Measurements from ENCODE around the gene SULT2B1. TPM values are rescaled to one million over a fixed set of nuclear protein-coding genes. Genes with fewer than 3 reads are reported as not detected.

Gene SULT2B1
- polyA plus RNA-seq: 100 to 1,000 TPM; 295 to 320 TPM

DNA sequence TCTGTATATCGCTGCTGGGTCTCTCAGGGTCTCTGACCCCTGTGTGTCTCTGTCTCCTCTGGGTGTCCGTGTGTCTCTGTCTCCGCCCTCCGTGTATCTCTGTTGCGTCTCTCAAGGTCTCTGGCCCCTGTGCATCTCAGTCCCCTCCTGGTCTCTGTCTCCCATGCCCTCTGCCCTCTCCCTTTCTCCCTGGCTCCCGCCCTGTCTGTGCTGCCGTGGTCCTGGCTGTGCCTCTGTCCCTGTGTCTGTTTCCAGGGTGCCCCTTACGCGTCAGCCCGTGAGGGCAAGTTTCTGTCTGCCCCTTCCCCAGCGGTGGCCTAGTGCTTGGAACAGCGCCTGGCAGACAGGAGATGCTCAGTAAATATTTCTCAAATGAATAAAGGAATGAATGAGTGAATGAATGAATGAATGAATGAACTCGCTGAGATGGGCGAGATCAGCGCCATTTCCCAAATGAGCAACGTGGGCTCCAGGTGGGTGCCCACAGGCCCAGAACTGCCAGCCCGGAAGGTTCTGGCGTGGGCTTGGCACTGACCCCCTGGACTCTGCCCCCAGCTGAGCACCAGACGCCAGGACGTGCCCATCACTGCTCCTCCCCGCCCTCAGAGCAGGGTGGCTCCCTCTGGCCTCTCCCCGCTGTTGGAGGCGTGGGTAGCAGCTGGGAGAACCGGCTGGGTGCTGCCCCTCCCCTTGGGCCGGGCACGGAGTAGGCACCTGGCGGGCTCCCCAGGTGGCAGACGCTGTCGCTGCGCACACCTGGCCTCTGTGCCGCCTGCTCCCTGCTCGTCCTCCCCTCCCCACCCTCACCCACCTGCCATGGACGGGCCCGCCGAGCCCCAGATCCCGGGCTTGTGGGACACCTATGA, at the start of gene SULT2B1:
Gene SULT2B1 (plus strand): TSS at position 736 of the 866 bp plus-strand sequence. CDS start 81 bp downstream, at position 817.
- WGBS, 2 donors: 49% methylated on average over 34 to 36 of the region's 36 CpGs
- peak within 1 kb of the TSS; percentile 50 to 87 for H3K27ac ChIP-seq (ENCODE audit: low read depth in 2 of 2, low read length in 1 of 2)

DNA sequence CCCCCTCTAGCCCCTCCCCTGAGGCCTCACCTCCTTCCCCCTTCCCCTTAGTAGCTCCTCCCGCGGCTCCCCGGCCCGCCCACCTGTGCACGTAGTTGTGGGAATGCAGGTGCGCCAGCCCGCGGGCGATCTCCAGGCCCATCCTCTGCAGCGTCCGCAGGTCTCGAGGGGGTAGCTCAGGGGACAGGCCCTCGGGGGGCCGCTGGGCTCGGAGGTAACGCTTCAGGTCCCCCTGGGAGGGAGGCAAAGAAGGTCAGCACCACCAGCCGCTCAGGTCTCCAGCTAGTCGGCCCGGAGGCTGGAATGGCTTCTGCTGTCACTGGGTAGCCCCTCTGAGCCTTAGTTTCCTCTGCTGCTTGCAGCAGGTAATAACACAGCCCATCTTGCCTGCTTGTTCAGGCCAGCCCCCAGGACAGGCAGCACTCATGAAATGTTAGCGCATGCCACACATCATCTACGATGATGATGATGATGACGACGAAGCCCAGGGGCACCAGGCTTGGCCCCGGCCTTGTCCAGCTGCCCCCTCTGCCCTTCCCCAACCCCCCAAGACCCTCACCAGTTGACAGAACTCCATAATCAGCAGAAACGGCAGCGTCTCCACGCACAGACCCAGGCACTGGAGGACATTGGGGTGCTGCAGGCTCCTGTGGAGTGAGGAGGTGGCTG, 49.5 kb upstream of the SULT2B1 start:
- peak overlapping the region in 1 of 2 donors; percentile 37 for H3K4me3 ChIP-seq (ENCODE audit: low read depth in 1 of 2, low read length in 2 of 2)
- H3K9me3 ChIP-seq (ENCODE audit: control insufficient read depth in 2 of 2, insufficient read depth in 1 of 2, low read depth in 1 of 2, low read length in 1 of 2): no peaks in the 10 kb centered on the region
- peaks cover 0 to 5% of the 10 kb centered on the region in 2 donors for H3K27me3 ChIP-seq (ENCODE audit: control insufficient read depth in 1 of 2, insufficient read depth in 2 of 2, low read length in 2 of 2)
- peaks cover 3 to 9% of the 10 kb centered on the region in 2 donors for H3K4me1 ChIP-seq (ENCODE audit: control insufficient read depth in 2 of 2, insufficient read depth in 2 of 2, low read length in 1 of 2)
- WGBS, 2 donors: 26 to 29% methylated on average over 25 to 27 of the region's 27 CpGs
- peak overlapping the region in 1 of 2 donors; percentile 67 for H3K27ac ChIP-seq (ENCODE audit: low read depth in 2 of 2, low read length in 1 of 2)
- no peaks in the 10 kb centered on the region for H3K36me3 ChIP-seq (ENCODE audit: control insufficient read depth in 2 of 2, insufficient read depth in 2 of 2, low read length in 1 of 2)

More for the DNA sequence above, at the start of gene SULT2B1:
- Histone ChIP-seq H3K4me1 (ENCODE audit: control insufficient read depth in 2 of 2, insufficient read depth in 2 of 2, low read length in 1 of 2) (peaks cover 2 to 6% of the 10 kb centered on the region in 2 donors), H3K36me3 (ENCODE audit: control insufficient read depth in 2 of 2, insufficient read depth in 2 of 2, low read length in 1 of 2) (no peaks in the 10 kb centered on the region), H3K27me3 (ENCODE audit: control insufficient read depth in 1 of 2, insufficient read depth in 2 of 2, low read length in 2 of 2) (no peaks in the 10 kb centered on the region), H3K4me3 (ENCODE audit: low read depth in 1 of 2, low read length in 2 of 2) (peak within 1 kb of the TSS; percentile 59 to 71), H3K9me3 (ENCODE audit: control insufficient read depth in 2 of 2, insufficient read depth in 1 of 2, low read depth in 1 of 2, low read length in 1 of 2) (no peaks in the 10 kb centered on the region)

DNA sequence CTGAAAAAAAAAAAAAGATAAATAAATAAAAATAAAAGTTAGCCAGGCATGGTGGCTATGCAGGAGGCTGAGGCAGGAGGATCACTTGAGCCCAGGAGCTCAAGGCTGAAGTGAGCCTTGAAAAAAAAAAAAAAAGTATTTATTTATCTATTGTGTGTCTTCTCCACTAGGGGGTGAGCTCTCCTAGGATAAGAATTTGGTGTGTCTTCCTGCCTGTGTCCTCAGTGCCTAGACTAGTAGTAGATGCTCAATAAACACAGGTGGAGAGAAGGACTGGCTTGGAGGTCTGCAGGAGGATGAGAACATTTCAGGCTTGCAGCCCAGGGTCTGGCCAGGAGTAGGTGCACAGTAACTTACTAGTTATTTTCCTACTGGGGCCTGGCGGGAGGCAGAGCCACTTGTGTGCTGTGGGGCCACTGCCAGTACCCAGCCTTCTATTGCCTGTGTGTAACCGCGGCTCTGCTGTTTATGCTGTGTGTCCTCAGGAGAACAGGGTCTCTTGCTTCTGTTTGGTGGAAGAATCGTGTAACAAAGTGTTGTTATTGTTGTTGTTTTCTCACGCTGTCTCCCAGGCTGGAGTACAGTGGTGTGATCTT, 45.7 kb upstream of the SULT2B1 start:
- Histone ChIP-seq H3K9me3 (ENCODE audit: control insufficient read depth in 2 of 2, insufficient read depth in 1 of 2, low read depth in 1 of 2, low read length in 1 of 2) (no peaks in the 10 kb centered on the region), H3K27me3 (ENCODE audit: control insufficient read depth in 1 of 2, insufficient read depth in 2 of 2, low read length in 2 of 2) (peaks cover 0 to 3% of the 10 kb centered on the region in 2 donors), H3K4me3 (ENCODE audit: low read depth in 1 of 2, low read length in 2 of 2) (no peak overlapping the region), H3K4me1 (ENCODE audit: control insufficient read depth in 2 of 2, insufficient read depth in 2 of 2, low read length in 1 of 2) (peaks cover 0 to 7% of the 10 kb centered on the region in 2 donors), H3K36me3 (ENCODE audit: control insufficient read depth in 2 of 2, insufficient read depth in 2 of 2, low read length in 1 of 2) (no peaks in the 10 kb centered on the region), H3K27ac (ENCODE audit: low read depth in 2 of 2, low read length in 1 of 2) (no peak overlapping the region)
- WGBS, 2 donors: 86 to 89% methylated on average over 5 of the region's 5 CpGs

DNA sequence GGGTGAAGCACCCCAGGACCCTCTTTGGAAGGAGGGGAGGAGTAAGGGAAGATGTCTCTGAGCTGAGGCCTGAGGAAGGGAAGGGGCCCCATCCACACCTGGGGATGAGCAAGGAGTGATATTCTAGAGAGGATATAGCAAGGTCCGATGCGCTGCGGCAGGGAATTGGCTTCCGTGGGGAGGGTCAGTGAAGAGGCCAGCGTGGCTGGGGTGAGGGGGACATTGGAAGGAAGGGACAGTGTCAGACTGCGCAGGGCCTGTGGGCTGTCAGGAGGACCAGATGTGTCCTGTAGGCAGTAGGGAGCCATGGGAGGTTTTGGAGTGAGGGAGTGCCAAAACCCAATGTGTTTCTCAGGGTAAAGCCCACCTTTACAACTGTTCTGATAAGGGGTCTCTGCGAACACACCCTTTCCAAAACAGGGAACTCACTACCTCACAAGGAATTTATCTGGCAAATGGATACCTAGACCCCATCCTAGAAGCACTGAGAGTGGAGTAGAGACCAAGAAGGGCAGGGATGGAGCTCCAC, 44.0 kb upstream of the SULT2B1 start:
- H3K4me3 ChIP-seq (ENCODE audit: low read depth in 1 of 2, low read length in 2 of 2): no peak overlapping the region
- no peaks in the 10 kb centered on the region for H3K36me3 ChIP-seq (ENCODE audit: control insufficient read depth in 2 of 2, insufficient read depth in 2 of 2, low read length in 1 of 2)
- 92 to 93% methylated on average over 7 of the region's 7 CpGs for WGBS, 2 donors
- H3K27ac ChIP-seq (ENCODE audit: low read depth in 2 of 2, low read length in 1 of 2): no peak overlapping the region
- peaks cover 0 to 6% of the 10 kb centered on the region in 2 donors for H3K27me3 ChIP-seq (ENCODE audit: control insufficient read depth in 1 of 2, insufficient read depth in 2 of 2, low read length in 2 of 2)
- H3K9me3 ChIP-seq (ENCODE audit: control insufficient read depth in 2 of 2, insufficient read depth in 1 of 2, low read depth in 1 of 2, low read length in 1 of 2): no peaks in the 10 kb centered on the region
- H3K4me1 ChIP-seq (ENCODE audit: control insufficient read depth in 2 of 2, insufficient read depth in 2 of 2, low read length in 1 of 2): peaks cover 0 to 3% of the 10 kb centered on the region in 2 donors

DNA sequence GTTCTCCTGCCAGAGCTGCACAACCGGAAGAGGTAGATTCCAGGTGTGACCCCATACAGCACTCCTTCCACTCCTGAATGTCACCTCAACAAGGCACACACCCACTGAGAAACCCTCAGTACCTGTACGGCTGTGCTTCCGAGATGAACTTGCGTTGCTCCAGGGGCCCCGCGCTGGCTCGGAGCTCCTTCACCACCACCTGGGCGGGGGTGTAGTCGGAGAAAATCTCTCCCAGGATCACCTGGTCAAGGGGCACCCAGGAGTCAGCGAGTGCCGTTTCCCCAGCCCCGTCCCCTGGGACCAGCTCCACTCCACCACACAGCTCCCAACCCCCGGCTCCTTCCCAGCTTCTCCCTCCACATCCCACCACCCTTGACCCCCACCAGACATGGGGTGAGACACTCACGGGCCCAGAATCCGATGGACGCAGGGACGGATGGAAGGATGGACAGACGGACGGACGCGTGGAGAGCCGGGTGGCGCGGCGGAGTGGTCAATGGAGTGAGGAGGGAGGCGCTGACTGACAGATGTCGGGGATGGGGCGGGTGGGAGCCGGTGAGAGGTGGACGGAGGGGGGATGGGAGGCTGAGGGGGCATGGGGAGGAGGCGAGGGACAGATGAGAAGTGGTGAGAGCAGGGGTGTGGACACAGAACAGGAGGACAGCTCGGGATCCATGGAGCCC, 43.1 kb upstream of the SULT2B1 start:
- peaks cover 0 to 6% of the 10 kb centered on the region in 2 donors for H3K27me3 ChIP-seq (ENCODE audit: control insufficient read depth in 1 of 2, insufficient read depth in 2 of 2, low read length in 2 of 2)
- WGBS, 2 donors: 80 to 86% methylated on average over 32 of the region's 32 CpGs

DNA sequence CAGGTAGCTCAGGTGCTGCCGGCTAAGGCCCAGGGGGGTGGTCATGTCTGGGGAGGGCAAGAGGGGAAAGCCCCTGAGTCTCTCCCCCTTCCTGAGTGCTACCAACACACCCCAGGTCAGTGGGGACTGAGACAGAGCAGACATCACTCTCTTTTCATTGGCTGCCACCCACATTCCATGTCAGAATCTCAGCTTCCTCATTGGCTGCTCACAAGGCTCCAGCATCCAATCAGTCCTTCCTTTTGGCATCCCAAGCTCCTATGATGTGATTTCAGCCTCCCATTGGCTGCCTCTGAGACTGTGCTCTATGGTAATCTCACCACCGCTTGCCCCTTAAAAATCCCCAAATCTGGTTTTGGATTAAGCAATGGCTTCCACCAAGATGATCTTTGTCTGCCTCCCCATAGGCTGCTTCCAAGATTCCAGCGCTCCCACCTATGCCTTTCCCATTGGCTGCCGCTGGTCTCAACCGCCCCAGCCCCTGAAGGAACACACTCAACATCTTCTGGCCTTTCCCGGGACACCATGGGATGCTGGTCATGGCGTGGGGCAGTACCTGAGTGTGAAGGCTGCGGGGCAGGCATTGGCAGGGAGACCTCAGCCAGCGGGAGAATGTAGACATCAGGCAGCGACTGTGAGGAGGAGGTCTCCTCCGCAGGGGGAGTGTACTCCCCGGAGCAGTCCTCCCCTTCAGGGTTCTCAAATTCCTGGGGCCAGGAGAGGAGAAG, 42.3 kb upstream of the SULT2B1 start:
- WGBS, 2 donors: 83 to 87% methylated on average over 12 of the region's 12 CpGs
- Histone ChIP-seq H3K4me3 (ENCODE audit: low read depth in 1 of 2, low read length in 2 of 2) (no peak overlapping the region), H3K9me3 (ENCODE audit: control insufficient read depth in 2 of 2, insufficient read depth in 1 of 2, low read depth in 1 of 2, low read length in 1 of 2) (no peaks in the 10 kb centered on the region), H3K27ac (ENCODE audit: low read depth in 2 of 2, low read length in 1 of 2) (no peak overlapping the region), H3K4me1 (ENCODE audit: control insufficient read depth in 2 of 2, insufficient read depth in 2 of 2, low read length in 1 of 2) (peaks cover 0 to 6% of the 10 kb centered on the region in 2 donors), H3K27me3 (ENCODE audit: control insufficient read depth in 1 of 2, insufficient read depth in 2 of 2, low read length in 2 of 2) (peaks cover 0 to 6% of the 10 kb centered on the region in 2 donors), H3K36me3 (ENCODE audit: control insufficient read depth in 2 of 2, insufficient read depth in 2 of 2, low read length in 1 of 2) (no peaks in the 10 kb centered on the region)

More for the DNA sequence above, 43.1 kb upstream of the SULT2B1 start:
- H3K9me3 ChIP-seq (ENCODE audit: control insufficient read depth in 2 of 2, insufficient read depth in 1 of 2, low read depth in 1 of 2, low read length in 1 of 2): no peaks in the 10 kb centered on the region
- H3K4me3 ChIP-seq (ENCODE audit: low read depth in 1 of 2, low read length in 2 of 2): no peak overlapping the region
- peaks cover 0 to 3% of the 10 kb centered on the region in 2 donors for H3K4me1 ChIP-seq (ENCODE audit: control insufficient read depth in 2 of 2, insufficient read depth in 2 of 2, low read length in 1 of 2)
- H3K36me3 ChIP-seq (ENCODE audit: control insufficient read depth in 2 of 2, insufficient read depth in 2 of 2, low read length in 1 of 2): no peaks in the 10 kb centered on the region
- no peak overlapping the region for H3K27ac ChIP-seq (ENCODE audit: low read depth in 2 of 2, low read length in 1 of 2)

DNA sequence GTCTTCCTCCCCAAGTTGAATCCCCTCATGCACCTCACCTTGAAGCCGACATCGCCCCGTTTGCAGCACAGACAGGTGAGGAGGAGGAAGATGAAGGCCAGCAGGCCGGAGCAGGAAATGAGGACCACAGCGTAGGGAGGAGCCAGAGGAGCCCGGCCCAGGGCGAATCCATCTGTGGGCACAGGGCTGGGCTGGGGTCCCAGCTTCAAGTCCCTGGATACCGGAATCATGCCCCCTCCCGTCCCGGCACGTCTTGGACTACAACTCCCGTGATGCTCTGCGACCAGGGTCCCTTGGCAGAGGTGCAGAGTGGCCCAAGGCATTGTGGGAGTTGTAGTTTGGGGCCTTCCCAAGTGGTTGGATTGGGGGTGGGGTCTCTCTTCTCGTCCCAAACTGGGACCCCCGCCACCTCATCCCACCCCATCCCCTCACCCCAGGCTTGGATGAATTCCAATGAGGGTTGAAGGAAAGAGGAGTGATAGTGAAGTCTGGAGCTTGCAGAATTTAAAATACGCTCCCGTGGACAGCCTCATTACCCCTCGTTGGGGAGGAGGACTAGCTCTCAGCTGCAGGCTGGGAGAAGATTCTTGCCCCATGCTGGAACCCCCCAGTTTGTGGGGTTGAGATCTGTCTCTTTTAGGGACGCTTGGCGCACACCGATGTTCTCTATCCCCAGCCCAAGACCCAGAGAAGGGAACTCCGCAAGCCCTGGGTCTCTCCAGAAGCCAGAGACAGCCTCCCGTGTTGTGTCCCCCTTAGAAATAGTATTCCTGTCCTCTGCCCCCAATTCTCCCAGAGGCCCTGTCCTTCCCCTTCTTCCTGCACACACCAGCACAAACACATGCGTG, 41.3 kb upstream of the SULT2B1 start:
- no peak overlapping the region for H3K4me3 ChIP-seq (ENCODE audit: low read depth in 1 of 2, low read length in 2 of 2)
- H3K4me1 ChIP-seq (ENCODE audit: control insufficient read depth in 2 of 2, insufficient read depth in 2 of 2, low read length in 1 of 2): peaks cover 0 to 6% of the 10 kb centered on the region in 2 donors
- no peak overlapping the region for H3K27ac ChIP-seq (ENCODE audit: low read depth in 2 of 2, low read length in 1 of 2)
- peaks cover 0 to 6% of the 10 kb centered on the region in 2 donors for H3K27me3 ChIP-seq (ENCODE audit: control insufficient read depth in 1 of 2, insufficient read depth in 2 of 2, low read length in 2 of 2)
- no peaks in the 10 kb centered on the region for H3K9me3 ChIP-seq (ENCODE audit: control insufficient read depth in 2 of 2, insufficient read depth in 1 of 2, low read depth in 1 of 2, low read length in 1 of 2)
- no peaks in the 10 kb centered on the region for H3K36me3 ChIP-seq (ENCODE audit: control insufficient read depth in 2 of 2, insufficient read depth in 2 of 2, low read length in 1 of 2)
- WGBS, 2 donors: 12 to 18% methylated on average over 24 of the region's 24 CpGs

DNA sequence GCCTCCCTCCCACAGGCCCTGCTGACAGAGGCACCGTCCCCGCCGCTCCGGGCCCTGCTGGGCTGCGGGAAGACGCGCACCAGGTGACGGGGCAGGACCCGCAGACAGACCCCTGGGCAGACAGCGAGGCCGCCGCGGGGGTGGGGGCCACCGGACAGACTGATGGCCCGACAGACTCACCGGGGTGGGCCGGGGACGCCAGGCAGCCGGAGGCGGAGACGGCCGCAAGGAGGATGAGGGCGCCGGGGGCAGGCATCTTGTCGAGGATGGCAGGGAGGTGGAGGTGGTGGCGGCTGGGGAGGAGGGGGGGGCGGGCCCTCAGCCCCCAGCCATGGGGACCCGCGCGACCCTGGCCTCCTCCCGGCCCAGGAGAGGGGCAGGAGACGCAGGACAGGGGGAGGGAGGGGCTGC, 40.6 kb upstream of the SULT2B1 start:
- Histone ChIP-seq H3K36me3 (ENCODE audit: control insufficient read depth in 2 of 2, insufficient read depth in 2 of 2, low read length in 1 of 2) (no peaks in the 10 kb centered on the region), H3K4me3 (ENCODE audit: low read depth in 1 of 2, low read length in 2 of 2) (no peak overlapping the region), H3K27ac (ENCODE audit: low read depth in 2 of 2, low read length in 1 of 2) (no peak overlapping the region), H3K4me1 (ENCODE audit: control insufficient read depth in 2 of 2, insufficient read depth in 2 of 2, low read length in 1 of 2) (peaks cover 0 to 6% of the 10 kb centered on the region in 2 donors), H3K9me3 (ENCODE audit: control insufficient read depth in 2 of 2, insufficient read depth in 1 of 2, low read depth in 1 of 2, low read length in 1 of 2) (no peaks in the 10 kb centered on the region), H3K27me3 (ENCODE audit: control insufficient read depth in 1 of 2, insufficient read depth in 2 of 2, low read length in 2 of 2) (peaks cover 0 to 6% of the 10 kb centered on the region in 2 donors)
- 1 to 3% methylated on average over 29 to 32 of the region's 32 CpGs for WGBS, 2 donors
